GM21529 (cell line): ENCODE data around the gene DPM3.
"Not testable (repeated sequence)": the region's sequence is repeated elsewhere in the genome, so short reads cannot be mapped to it uniquely, and the experiment has no call there.

Experiments used
- ATAC-seq: cut with Tn5 transposase; IDR thresholded peaks from one replicate; pipeline ENCODE4 v1.9.1; 2021; ENCODE audit not compliant: unreplicated experiment

The DPM3 gene

GRCh38 chr1:155139895-155140629, at the start of gene DPM3:
TSS of gene DPM3 (minus strand) at chr1:155140531. CDS start at chr1:155140240, 291 bp downstream.
- ATAC-seq = peak; percentile 69

- ATAC-seq = not testable (repeated sequence)
These were observed 49.6 kb upstream of the DPM3 start for GRCh38 chr1:155189926-155190325.

- ATAC-seq = no peak
These were observed 47.9 kb upstream of the DPM3 start for GRCh38 chr1:155188268-155188667.

- no peak for ATAC-seq
These were observed 47.1 kb upstream of the DPM3 start for GRCh38 chr1:155187456-155187891.

- no peak for ATAC-seq
These were observed 46.6 kb upstream of the DPM3 start for GRCh38 chr1:155186794-155187455.

GRCh38 chr1:155186067-155186793, 45.9 kb upstream of the DPM3 start:
- no peak for ATAC-seq

- ATAC-seq = no peak
These were observed 45.4 kb upstream of the DPM3 start for GRCh38 chr1:155185783-155186066.

- ATAC-seq = peak; percentile 87
These were observed 44.8 kb upstream of the DPM3 start for GRCh38 chr1:155184835-155185782.

- ATAC-seq = no peak
These were observed 44.0 kb upstream of the DPM3 start for GRCh38 chr1:155184351-155184811.

GRCh38 chr1:155183775-155184221, 43.5 kb upstream of the DPM3 start:
- ATAC-seq = no peak

GRCh38 chr1:155182052-155182550, 41.8 kb upstream of the DPM3 start:
- ATAC-seq = no peak

- no peak for ATAC-seq
These were observed 41.2 kb upstream of the DPM3 start for GRCh38 chr1:155181371-155182051.

GRCh38 chr1:155179112-155180031, 39.0 kb upstream of the DPM3 start:
- no peak for ATAC-seq

GRCh38 chr1:155178441-155179111, 38.2 kb upstream of the DPM3 start:
- no peak for ATAC-seq

- no peak for ATAC-seq
These were observed 37.6 kb upstream of the DPM3 start for GRCh38 chr1:155177918-155178281.

GRCh38 chr1:155177192-155177917, 37.0 kb upstream of the DPM3 start:
- ATAC-seq = no peak

- ATAC-seq = no peak
These were observed 36.3 kb upstream of the DPM3 start for GRCh38 chr1:155176544-155177071.
